CD4-positive, alpha-beta memory T cell (primary cell): ENCODE measurements around the gene FLRT2. TPM values are rescaled to one million over a fixed set of nuclear protein-coding genes. Genes with fewer than 3 reads are reported as not detected.

Source experiments
- CTCF ChIA-PET: fragments of 350-600 bp; sonication (Branson Sonifier 250); formaldehyde crosslinking; loops from one replicate; lab custom pipeline; 2021; ENCODE audit warnings: inconsistent platforms; ENCODE audit not compliant: partially characterized antibody; lab: Charles Lee
- POLR2A ChIA-PET: fragments of 350-600 bp; sonication (Branson Sonifier 250); formaldehyde crosslinking; loops from one replicate; lab custom pipeline; 2021; ENCODE audit not compliant: partially characterized antibody; lab: Charles Lee
- DNase-seq, 5 donors: peaks; one replicate each; pipeline versions ENCODE4 v3.0.0 to v3.0.0-alpha.2; 2020 to 2022; ENCODE audit warnings: mixed read lengths in 1 of 5
- H3K27ac ChIP-seq: one replicate; pipeline ENCODE4 v1.7.0; 2013; ENCODE audit warnings: low read depth, low read length
- H3K27me3 ChIP-seq: 2 replicates; pipeline ENCODE4 v1.7.0; 2013; ENCODE audit warnings: mild to moderate bottlenecking, low read length, moderate library complexity; ENCODE audit not compliant: insufficient read depth
- H3K36me3 ChIP-seq: 2 replicates; pipeline ENCODE4 v1.7.0; 2013; ENCODE audit warnings: mild to moderate bottlenecking, low read length, moderate library complexity; ENCODE audit not compliant: insufficient read depth
- H3K4me1 ChIP-seq: 2 replicates; pipeline ENCODE4 v1.7.0; 2013; ENCODE audit warnings: mild to moderate bottlenecking, low read length, moderate library complexity; ENCODE audit not compliant: insufficient read depth
- H3K4me3 ChIP-seq, 2 donors: one replicate each; pipeline ENCODE4 v1.7.0; 2013; ENCODE audit warnings: low read length in 2 of 2, mild to moderate bottlenecking in 1 of 2
- H3K9me3 ChIP-seq, 2 donors: one replicate each; pipeline ENCODE4 v1.7.0; 2013; ENCODE audit warnings: low read length in 2 of 2, control low read depth in 1 of 2; ENCODE audit not compliant: control insufficient read depth in 1 of 2
- H3K27ac Mint-ChIP-seq, 7 donors: one replicate each; pipeline ENCODE4 v1.8.0; 2020 to 2021; ENCODE audit warnings: mixed read lengths in 7 of 7, mild to moderate bottlenecking in 6 of 7, inconsistent platforms in 3 of 7, moderate library complexity in 3 of 7
- H3K27me3 Mint-ChIP-seq, 2 donors: one replicate each; pipeline ENCODE4 v1.8.0; 2020 to 2021; ENCODE audit warnings: mixed read lengths in 2 of 2
- H3K36me3 Mint-ChIP-seq, 2 donors: one replicate each; pipeline ENCODE4 v1.8.0; 2020 to 2021; ENCODE audit warnings: mixed read lengths in 2 of 2, inconsistent platforms in 1 of 2, mild to moderate bottlenecking in 1 of 2
- H3K4me1 Mint-ChIP-seq, 4 donors: one replicate each; pipeline ENCODE4 v1.8.0; 2020 to 2021; ENCODE audit warnings: mixed read lengths in 4 of 4, mild to moderate bottlenecking in 1 of 4
- H3K4me3 Mint-ChIP-seq, 8 donors: one replicate each; pipeline ENCODE4 v1.8.0; 2020 to 2021; ENCODE audit warnings: mixed read lengths in 8 of 8, mild to moderate bottlenecking in 7 of 8, moderate library complexity in 6 of 8, inconsistent platforms in 3 of 8
- H3K9me3 Mint-ChIP-seq, 8 donors: one replicate each; pipeline ENCODE4 v1.8.0; 2020 to 2021; ENCODE audit warnings: mixed read lengths in 8 of 8, mild to moderate bottlenecking in 5 of 8, inconsistent platforms in 3 of 8, moderate library complexity in 1 of 8
- intact Hi-C: fragments of 100-400 bp; cut with micrococcal nuclease; formaldehyde crosslinking; loops from one replicate; pipeline ENCODE4 v1.15.1; 2023
- polyA plus RNA-seq, 2 donors: library from polyadenylated mRNA; unstranded; fragments of 300-500 nt; fragmentation: Illumina TruSeq; gene quantifications; one replicate each; pipeline ENCODE4 v1.2.3, GENCODE V29; 2021
- total RNA-seq, 2 experiments: library from RNA; stranded (reverse); gene quantifications; one replicate each; pipeline ENCODE4 v1.2.3, GENCODE V29; 2021

The FLRT2 gene
- total and polyA plus RNA-seq, 4 experiments from 2014 or later = 0.03 TPM; not detected in 3

GRCh38 chr14:85660243-85660922 lies 130.4 kb downstream of the FLRT2 start:
- Histone ChIP-seq H3K9me3 (no peaks in the 10 kb centered on the region), H3K4me3 (no peak overlapping the region), H3K4me1 (no peaks in the 10 kb centered on the region), H3K27ac (no peak overlapping the region), H3K27me3 (no peaks in the 10 kb centered on the region), H3K36me3 (no peaks in the 10 kb centered on the region)
- ChIA-PET CTCF (no interaction called here), POLR2A (no interaction called here)
- Mint-ChIP-seq H3K4me1 (no peaks in the 10 kb centered on the region), H3K27me3 (no peaks in the 10 kb centered on the region), H3K4me3 (no peak overlapping the region), H3K36me3 (no peaks in the 10 kb centered on the region), H3K9me3 (peaks cover 0 to 9% (median 3%) of the 10 kb centered on the region in 8 donors), H3K27ac (no peak overlapping the region)
- intact Hi-C loops = no loop called here
- DNase-seq = no peak

GRCh38 chr14:85662096-85662495 lies 132.2 kb downstream of the FLRT2 start:
- Histone ChIP-seq H3K27ac (no peak overlapping the region), H3K4me3 (no peak overlapping the region), H3K27me3 (no peaks in the 10 kb centered on the region), H3K9me3 (no peaks in the 10 kb centered on the region), H3K36me3 (no peaks in the 10 kb centered on the region), H3K4me1 (no peaks in the 10 kb centered on the region)
- intact Hi-C loops = no loop called here
- Mint-ChIP-seq H3K27ac (no peak overlapping the region), H3K27me3 (no peaks in the 10 kb centered on the region), H3K9me3 (peaks cover 0 to 9% (median 1%) of the 10 kb centered on the region in 8 donors), H3K4me1 (no peaks in the 10 kb centered on the region), H3K36me3 (no peaks in the 10 kb centered on the region), H3K4me3 (no peak overlapping the region)
- CTCF ChIA-PET = no interaction called here
- no peak for DNase-seq
- POLR2A ChIA-PET = no interaction called here

- no peak overlapping the region for H3K4me3 ChIP-seq
- no peaks in the 10 kb centered on the region for H3K4me1 ChIP-seq
- intact Hi-C loops = no loop called here
- Mint-ChIP-seq H3K4me1 (no peaks in the 10 kb centered on the region), H3K9me3 (peaks cover 0 to 4% (median 1%) of the 10 kb centered on the region in 8 donors), H3K27me3 (no peaks in the 10 kb centered on the region), H3K36me3 (no peaks in the 10 kb centered on the region), H3K27ac (no peak overlapping the region), H3K4me3 (no peak overlapping the region)
- no peaks in the 10 kb centered on the region for H3K9me3 ChIP-seq
- H3K27me3 ChIP-seq = no peaks in the 10 kb centered on the region
- ChIA-PET CTCF (no interaction called here), POLR2A (no interaction called here)
- DNase-seq = no peak
- H3K27ac ChIP-seq = no peak overlapping the region
- no peaks in the 10 kb centered on the region for H3K36me3 ChIP-seq
Measured at GRCh38 chr14:85663256-85663655, 133.3 kb downstream of the FLRT2 start.

- intact Hi-C loops = no loop called here
- Mint-ChIP-seq H3K36me3 (no peaks in the 10 kb centered on the region), H3K9me3 (peaks cover 0 to 4% (median 1%) of the 10 kb centered on the region in 8 donors), H3K4me3 (no peak overlapping the region), H3K4me1 (no peaks in the 10 kb centered on the region), H3K27ac (no peak overlapping the region), H3K27me3 (no peaks in the 10 kb centered on the region)
- H3K4me1 ChIP-seq = no peaks in the 10 kb centered on the region
- no peak overlapping the region for H3K4me3 ChIP-seq
- DNase-seq = no peak
- POLR2A ChIA-PET = no interaction called here
- no peaks in the 10 kb centered on the region for H3K9me3 ChIP-seq
- CTCF ChIA-PET = no interaction called here
- no peaks in the 10 kb centered on the region for H3K36me3 ChIP-seq
- no peaks in the 10 kb centered on the region for H3K27me3 ChIP-seq
- no peak overlapping the region for H3K27ac ChIP-seq
Measured at GRCh38 chr14:85663667-85664066, 133.7 kb downstream of the FLRT2 start.

- Histone ChIP-seq H3K27ac (no peak overlapping the region), H3K4me1 (no peaks in the 10 kb centered on the region), H3K9me3 (no peaks in the 10 kb centered on the region), H3K27me3 (no peaks in the 10 kb centered on the region), H3K36me3 (no peaks in the 10 kb centered on the region), H3K4me3 (no peak overlapping the region)
- H3K27ac Mint-ChIP-seq = no peak overlapping the region
- intact Hi-C loops = no loop called here
- POLR2A ChIA-PET = no interaction called here
- no peaks in the 10 kb centered on the region for H3K36me3 Mint-ChIP-seq
- no peak for DNase-seq
- no peaks in the 10 kb centered on the region for H3K27me3 Mint-ChIP-seq
- H3K4me3 Mint-ChIP-seq = no peak overlapping the region
- peaks cover 0 to 5% (median 3%) of the 10 kb centered on the region in 8 donors for H3K9me3 Mint-ChIP-seq
- CTCF ChIA-PET = no interaction called here
- H3K4me1 Mint-ChIP-seq = no peaks in the 10 kb centered on the region
Measured at GRCh38 chr14:85675957-85676356, 146.0 kb downstream of the FLRT2 start.

GRCh38 chr14:85686908-85687307 lies 157.0 kb downstream of the FLRT2 start:
- Histone ChIP-seq H3K4me3 (no peak overlapping the region), H3K4me1 (no peaks in the 10 kb centered on the region), H3K27ac (no peak overlapping the region), H3K27me3 (no peaks in the 10 kb centered on the region), H3K36me3 (no peaks in the 10 kb centered on the region), H3K9me3 (no peaks in the 10 kb centered on the region)
- Mint-ChIP-seq H3K36me3 (no peaks in the 10 kb centered on the region), H3K9me3 (peaks cover 0 to 2% (median 0%) of the 10 kb centered on the region in 8 donors), H3K27me3 (peaks cover 0 to under 1% of the 10 kb centered on the region in 2 donors), H3K4me1 (no peaks in the 10 kb centered on the region), H3K4me3 (no peak overlapping the region), H3K27ac (no peak overlapping the region)
- POLR2A ChIA-PET = no interaction called here
- intact Hi-C loops = no loop called here
- no peak for DNase-seq
- CTCF ChIA-PET = no interaction called here

- H3K9me3 ChIP-seq = no peaks in the 10 kb centered on the region
- H3K4me3 ChIP-seq = no peak overlapping the region
- H3K4me1 ChIP-seq = no peaks in the 10 kb centered on the region
- no peak for DNase-seq
- Mint-ChIP-seq H3K27ac (no peak overlapping the region), H3K36me3 (no peaks in the 10 kb centered on the region), H3K27me3 (no peaks in the 10 kb centered on the region), H3K4me3 (no peak overlapping the region), H3K4me1 (no peaks in the 10 kb centered on the region), H3K9me3 (peaks cover 0 to 2% (median 0%) of the 10 kb centered on the region in 8 donors)
- POLR2A ChIA-PET = no interaction called here
- CTCF ChIA-PET = no interaction called here
- no peak overlapping the region for H3K27ac ChIP-seq
- intact Hi-C loops = no loop called here
- no peaks in the 10 kb centered on the region for H3K27me3 ChIP-seq
- H3K36me3 ChIP-seq = no peaks in the 10 kb centered on the region
Measured at GRCh38 chr14:85687456-85687855, 157.5 kb downstream of the FLRT2 start.
